ENCODE measurements around the gene ASZ1.

DNA sequence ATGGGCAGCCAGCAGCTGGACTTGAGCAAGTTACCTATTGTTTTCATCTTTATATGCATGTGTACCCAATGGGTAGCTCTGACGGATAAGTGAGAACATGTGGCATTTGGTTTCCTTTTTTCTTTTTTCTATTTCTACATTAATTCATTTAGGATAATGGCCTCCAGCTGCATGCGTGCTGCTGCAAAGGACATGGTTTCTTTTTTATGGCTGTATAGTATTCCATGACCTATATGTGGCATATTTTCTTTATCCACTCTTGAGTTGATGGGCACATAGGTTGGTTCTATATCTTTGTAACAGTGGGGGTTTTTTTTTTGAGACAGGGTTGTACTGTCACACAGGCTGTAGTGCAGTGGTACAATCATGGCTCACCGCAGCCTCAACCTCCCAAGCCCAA, 37.4 kb downstream of the ASZ1 start:
- TF ChIP-seq, protein P1, sequence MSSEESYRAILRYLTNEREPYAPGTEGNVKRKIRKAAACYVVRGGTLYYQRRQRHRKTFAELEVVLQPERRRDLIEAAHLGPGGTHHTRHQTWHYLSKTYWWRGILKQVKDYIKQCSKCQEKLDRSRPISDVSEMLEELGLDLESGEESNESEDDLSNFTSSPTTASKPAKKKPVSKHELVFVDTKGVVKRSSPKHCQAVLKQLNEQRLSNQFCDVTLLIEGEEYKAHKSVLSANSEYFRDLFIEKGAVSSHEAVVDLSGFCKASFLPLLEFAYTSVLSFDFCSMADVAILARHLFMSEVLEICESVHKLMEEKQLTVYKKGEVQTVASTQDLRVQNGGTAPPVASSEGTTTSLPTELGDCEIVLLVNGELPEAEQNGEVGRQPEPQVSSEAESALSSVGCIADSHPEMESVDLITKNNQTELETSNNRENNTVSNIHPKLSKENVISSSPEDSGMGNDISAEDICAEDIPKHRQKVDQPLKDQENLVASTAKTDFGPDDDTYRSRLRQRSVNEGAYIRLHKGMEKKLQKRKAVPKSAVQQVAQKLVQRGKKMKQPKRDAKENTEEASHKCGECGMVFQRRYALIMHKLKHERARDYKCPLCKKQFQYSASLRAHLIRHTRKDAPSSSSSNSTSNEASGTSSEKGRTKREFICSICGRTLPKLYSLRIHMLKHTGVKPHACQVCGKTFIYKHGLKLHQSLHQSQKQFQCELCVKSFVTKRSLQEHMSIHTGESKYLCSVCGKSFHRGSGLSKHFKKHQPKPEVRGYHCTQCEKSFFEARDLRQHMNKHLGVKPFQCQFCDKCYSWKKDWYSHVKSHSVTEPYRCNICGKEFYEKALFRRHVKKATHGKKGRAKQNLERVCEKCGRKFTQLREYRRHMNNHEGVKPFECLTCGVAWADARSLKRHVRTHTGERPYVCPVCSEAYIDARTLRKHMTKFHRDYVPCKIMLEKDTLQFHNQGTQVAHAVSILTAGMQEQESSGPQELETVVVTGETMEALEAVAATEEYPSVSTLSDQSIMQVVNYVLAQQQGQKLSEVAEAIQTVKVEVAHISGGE (tag by site-specific recombination; conservative IDR thresholded peaks at IDR 0.05; ENCODE audit: low read depth), result no peak
- TF ChIP-seq, protein P2, sequence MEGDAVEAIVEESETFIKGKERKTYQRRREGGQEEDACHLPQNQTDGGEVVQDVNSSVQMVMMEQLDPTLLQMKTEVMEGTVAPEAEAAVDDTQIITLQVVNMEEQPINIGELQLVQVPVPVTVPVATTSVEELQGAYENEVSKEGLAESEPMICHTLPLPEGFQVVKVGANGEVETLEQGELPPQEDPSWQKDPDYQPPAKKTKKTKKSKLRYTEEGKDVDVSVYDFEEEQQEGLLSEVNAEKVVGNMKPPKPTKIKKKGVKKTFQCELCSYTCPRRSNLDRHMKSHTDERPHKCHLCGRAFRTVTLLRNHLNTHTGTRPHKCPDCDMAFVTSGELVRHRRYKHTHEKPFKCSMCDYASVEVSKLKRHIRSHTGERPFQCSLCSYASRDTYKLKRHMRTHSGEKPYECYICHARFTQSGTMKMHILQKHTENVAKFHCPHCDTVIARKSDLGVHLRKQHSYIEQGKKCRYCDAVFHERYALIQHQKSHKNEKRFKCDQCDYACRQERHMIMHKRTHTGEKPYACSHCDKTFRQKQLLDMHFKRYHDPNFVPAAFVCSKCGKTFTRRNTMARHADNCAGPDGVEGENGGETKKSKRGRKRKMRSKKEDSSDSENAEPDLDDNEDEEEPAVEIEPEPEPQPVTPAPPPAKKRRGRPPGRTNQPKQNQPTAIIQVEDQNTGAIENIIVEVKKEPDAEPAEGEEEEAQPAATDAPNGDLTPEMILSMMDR (tag by site-specific recombination; IDR thresholded peaks at IDR 0.05), result no peak
- no peak for TF ChIP-seq ZNF292 (tag by site-specific recombination; IDR thresholded peaks at IDR 0.05; ENCODE audit: borderline replicate concordance, low read depth)
